Suppressor macrophage treated with lipopolysaccharide for 1 hour (primary cell): ENCODE data around the gene ANKRD7.

ENCODE experiments used
- DNase-seq, 3 donors: peaks; one replicate each; pipeline ENCODE4 v3.0.0-alpha.2; 2020 to 2022

Gene ANKRD7, protein sequence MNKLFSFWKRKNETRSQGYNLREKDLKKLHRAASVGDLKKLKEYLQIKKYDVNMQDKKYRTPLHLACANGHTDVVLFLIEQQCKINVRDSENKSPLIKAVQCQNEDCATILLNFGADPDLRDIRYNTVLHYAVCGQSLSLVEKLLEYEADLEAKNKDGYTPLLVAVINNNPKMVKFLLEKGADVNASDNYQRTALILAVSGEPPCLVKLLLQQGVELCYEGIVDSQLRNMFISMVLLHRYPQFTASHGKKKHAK

DNA sequence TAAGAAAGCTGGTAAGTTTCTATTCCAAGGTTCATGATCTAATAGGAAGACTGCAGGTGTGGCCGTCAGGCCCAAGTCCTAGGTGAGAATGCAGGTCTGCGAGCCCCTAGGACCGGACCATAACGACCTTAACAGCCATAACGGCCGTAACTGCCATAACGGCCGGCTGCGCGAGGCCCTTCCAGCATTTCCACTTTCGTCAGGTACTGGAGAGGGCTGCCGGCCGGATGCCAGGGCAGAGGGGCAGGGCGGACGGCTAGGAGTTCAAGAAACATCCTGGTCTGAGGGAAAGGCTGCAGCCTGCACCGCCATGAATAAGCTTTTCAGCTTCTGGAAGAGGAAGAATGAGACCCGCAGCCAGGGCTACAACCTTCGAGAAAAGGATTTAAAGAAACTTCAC lies at the start of gene ANKRD7:
Gene ANKRD7, plus strand, starts transcription at position 184 of the 400 bp plus-strand sequence. Its CDS starts 127 bp downstream, at position 311.
- DNase-seq, result no peak

DNA sequence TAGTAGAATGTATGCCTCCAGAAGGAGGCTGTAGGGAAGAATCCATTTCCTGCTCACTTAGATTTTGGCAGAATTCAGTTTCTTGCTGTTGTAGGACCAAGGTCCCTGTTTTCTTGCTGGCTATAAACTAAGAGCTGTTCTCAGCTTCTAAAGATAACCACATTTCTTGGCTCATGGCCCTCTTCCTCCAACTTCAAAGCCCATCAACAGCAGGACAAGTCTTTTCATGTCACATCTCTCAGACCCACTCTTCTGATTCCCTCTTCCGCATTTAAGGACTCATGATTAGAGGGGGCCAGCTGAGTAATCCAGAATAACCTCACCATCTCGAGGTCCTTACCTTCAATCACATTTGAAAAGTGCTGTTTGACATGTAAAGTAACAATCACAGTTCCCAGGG lies 48.8 kb upstream of the ANKRD7 start:
- no peak for DNase-seq

DNA sequence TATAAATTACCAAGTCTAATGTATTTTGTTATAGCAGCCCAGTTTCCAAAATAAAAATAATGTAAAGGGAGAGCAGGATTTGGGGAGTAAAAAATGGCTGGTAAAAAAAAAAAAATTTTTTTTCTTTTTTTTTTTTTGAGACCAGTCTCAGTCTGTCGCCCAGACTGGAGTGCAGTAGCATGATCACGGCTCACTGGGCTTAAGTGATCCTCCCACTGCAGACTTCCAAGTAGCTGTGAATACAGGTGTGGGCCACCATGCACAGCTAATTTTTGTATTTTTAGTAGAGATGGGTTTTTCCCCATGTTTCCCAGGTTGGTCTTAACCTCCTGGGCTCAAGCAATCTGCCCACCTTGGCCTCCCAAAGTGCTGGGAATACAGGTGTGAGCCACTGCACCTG lies 45.3 kb upstream of the ANKRD7 start:
- DNase-seq, result no peak

DNA sequence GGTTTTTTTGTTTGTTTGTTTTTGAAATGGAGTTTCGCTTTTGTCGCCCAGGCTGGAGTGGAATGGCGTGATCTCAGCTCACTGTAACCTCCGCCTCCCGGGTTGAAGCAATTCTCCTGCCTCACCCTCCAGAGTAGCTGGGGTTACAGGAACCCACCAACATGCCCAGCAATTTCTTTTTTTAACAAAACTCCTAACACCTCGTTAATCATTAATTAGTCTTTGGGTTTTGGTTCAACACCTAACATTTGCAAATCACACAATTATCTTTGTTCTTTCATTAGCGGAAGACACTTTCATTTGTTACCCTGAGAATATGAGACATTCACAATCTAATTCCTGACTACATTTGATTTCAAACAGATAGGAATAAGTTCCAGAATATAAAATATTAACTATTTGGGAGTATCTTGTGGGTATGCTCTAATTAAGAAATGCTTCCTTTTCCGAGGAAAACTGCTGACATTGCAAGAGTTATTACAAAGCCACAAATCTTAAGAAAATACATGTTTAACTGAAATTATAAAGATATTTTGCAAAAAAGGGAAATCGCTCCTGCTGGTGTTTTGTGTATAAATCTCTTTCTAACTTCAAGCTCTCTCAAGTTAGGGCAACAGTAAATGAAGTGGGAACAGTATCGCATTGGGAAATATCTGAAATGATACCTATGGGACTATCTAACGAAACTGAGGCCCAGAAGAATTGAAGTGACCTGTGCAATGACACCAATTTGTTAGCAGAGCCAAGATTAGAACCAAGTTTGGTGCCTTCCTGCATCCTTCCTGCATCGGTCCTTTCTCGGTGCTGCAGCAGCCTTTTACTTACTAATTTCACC lies 41.7 kb upstream of the ANKRD7 start:
- DNase-seq, result peak in 2 of 3 donors; percentile 7

DNA sequence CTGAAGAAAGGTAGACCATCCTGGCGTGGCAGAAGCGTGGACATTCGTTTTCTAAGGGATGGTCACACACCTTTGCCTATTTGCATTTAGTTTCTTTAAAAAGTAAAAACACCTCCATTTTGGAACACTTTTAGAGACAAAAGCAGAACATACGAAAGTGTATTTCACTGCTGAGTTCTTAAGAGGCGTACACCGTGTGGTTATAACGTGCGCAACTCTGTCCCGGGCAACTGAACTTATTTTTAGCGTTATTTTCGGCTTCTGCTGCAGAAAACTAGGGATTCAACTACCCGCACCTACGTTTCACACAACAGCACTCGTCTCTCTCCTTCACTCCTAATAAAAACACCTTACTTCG lies 41.1 kb upstream of the ANKRD7 start:
- DNase-seq, result peak in 2 of 3 donors; percentile 22 to 34

DNA sequence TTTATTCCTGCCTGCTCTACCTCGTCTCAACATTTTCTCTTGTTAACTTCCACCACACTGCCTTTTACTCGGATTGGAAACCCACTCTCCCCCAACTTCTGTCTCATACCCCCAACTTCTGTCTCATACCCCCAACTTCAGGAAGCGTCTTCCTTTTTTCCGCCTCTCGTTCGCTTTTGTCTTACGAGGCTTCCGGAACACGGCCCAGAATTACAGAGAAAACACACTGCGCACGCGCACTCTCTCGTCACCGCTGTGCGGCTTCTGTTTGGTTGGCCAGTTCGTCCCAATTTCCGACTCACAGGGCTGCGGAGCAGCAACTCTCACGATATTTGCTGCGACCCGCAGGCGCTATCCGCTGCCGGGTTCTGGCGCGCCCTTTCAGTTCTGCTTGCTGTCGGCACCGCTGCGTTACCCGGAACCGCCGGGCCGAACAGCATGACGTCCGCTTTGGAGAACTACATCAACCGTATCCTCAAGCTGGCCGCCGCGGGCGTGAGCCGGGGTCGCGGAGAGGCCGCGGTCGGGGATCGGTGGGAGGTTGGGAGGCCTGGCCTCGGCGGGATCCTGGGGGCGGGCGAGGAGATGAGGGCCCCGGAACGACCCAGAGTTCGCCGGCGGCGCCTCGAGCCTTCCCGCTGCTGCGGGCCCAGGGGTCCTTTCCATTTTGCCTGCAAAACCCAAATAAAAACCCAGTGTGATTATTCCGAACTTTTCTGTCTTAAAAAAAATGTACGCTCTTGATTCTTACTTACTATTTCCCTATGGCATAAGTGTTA lies 40.5 kb upstream of the ANKRD7 start, which contains the start of gene LSM8:
Gene LSM8, plus strand, starts transcription at position 379 of the 779 bp plus-strand sequence. Its CDS starts 60 bp downstream, at position 439.
- peak; percentile 98 to 100 (median 99) for DNase-seq

DNA sequence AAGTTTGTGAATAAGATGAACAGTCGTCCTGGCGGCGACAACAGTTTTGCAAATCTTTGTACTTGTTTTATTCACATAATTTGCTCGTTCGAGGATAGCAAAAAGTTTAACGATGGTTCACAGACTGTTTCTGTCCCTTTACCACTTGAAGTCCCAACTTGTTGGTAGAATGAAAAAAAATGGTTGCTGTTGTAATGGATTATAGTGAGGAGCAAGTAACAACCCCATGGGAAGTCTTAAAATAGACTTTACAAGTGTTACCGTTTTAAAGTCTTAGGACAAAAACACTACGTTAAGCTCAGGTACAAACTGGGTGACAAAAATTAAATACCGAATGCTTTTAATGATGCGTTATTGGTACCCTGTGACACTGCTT lies 40.0 kb upstream of the ANKRD7 start:
- DNase-seq, result peak in 1 of 3 donors; percentile 30

DNA sequence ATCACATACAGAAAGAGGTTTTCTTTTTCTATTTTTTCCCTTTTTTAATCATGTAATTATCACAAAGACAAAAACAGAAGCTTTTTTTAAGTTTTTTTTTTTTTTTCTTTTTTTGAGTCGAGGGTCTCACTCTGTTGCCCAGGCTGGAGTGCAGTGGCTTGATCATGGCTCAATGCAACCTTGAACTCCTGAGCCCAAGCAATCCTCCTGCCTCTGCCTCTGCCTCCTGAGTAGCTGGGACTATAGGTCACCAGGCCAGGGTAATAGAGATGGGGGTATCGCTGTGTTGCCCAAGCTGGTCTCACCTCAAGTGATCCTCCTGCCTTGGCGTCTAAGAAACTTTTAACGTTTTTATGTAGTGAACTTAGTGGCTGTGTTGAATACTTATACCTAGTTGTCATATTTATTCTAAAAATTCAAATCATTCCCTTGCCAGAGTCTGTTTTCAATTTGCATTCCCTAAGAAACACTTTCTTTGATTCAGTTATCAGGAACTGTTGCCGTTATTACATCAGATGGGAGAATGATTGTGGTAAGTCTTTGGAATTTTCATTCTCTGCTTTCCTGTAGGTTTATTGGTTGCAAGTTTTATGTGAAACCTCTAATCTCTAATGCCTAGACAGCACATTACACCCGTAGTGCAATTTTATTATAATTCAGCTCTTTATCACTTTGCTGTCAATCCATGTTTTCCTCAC lies 39.2 kb upstream of the ANKRD7 start:
- DNase-seq, result no peak

DNA sequence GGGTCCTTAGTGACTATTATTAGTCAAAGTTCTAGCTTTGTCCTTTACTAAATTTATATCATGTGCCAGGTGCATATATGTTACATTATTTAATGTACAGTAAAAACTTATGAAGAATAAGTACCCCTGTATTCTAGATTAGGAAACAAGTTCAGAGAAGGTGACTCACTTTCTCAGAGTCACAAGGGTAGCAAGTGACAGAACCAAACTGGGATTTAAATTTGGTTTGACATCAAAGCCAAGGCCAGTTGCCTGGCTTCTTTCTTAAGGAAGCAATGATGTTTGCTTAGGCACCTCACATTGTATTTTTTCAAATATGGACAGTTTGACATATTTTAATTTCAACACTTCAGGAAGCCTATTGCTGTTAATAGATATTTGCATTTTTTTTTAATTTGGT lies 38.0 kb upstream of the ANKRD7 start:
- DNase-seq, result peak; percentile 47 to 57 (median 53)

DNA sequence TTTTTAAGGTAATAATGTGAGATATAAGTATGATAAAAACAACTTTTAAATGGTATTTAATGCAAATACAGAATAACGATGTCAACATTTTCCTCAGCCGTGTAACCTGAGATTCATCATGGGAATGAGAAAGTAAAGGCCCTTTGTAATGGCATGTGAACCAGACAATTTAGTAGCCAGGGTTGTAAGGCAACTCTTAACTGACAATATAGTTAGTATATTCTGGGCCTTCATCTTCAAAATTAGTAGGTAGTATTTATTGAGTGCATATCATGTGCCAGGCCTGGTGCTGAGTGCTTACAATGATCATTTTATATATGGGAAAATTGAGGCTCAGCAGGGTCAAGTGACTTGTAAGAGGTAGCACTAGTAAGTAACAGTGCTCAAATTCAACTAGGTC lies 29.9 kb upstream of the ANKRD7 start:
- no peak for DNase-seq

DNA sequence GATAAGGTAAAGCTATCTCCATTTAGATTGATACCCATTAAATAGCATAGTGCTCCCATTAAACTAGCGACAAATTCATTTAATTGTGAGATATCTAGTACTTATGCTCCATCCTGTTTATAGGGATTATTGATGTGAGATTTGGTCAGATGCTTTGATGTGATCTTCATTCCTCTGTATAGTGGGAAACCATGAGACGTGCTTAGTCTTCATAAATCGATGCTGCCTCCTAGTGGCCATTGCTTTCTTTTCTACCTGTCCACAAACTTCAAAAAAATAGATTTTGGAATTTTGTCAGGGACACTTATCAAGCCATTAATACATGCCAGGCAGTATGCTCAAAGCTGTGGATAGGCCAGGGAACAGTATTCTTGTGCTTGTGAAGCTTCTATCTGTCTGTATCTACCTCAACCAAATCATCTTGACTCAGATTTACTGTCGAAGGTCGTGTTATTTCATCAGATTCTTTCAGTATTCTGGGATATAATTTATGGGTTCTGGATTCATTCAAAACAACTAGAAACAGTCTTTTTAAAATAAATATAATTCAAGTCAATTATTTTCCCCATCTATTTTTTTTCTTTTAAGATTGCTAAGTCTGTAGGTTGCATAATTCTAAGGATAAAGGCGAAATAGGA lies 28.5 kb upstream of the ANKRD7 start:
- peak; percentile 73 to 80 (median 77) for DNase-seq

DNA sequence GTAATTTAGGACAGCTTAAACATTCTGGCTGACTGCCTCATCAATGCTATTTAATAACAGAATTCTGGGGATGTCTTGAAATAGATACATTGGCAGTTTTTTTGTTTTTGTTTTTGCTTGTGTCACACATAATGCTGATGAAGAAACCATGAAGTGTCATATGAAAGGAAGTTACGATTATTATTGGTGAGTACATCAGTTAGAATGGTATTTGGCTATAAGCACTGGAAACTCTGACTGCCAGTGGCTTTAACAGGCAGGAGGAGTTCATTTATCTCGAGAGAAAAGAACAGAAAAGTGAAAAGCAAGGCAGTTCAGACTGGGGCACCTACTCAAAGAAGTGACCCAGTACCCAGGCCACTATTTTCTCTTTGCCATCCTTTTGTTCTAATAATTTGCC lies 22.4 kb upstream of the ANKRD7 start:
- DNase-seq, result no peak

DNA sequence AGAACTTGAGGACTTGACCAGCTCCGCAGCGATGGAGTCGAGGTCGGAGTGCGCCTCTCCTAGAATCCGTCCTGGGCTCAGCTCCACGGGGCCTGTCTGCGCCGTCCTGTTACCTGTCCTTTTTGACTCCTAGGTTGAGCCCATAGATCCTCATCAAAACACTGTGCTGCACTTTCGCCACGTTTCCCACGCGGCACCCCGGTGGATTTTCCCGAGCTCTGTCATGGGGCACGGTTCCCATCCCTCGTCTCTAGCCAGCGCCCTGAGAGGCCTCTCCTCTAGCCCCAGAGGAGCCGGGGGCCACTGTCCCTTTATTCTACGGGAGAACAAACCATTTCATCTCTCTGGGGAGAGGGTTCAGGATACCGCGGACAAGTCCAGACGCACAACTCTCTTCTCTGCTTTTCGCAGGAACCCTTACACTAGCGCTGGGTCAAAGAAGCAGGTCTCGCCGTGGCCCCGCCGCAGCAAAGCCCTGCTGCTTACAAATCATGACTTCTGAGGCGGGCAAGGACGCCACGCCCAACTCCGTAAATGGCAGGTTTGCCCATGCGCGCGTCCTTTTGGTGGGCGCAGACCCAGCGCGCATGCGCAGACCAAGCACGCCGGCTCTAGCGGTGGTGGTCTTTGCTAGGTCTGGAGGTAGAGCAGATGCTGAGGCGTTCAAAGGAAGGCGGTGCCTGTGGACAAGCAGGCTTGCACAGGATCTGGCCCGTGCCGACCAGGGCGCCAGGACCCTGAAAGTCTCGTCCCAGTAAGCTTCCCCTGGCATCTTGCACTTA lies 10.3 kb upstream of the ANKRD7 start:
- peak; percentile 51 to 62 (median 56) for DNase-seq

DNA sequence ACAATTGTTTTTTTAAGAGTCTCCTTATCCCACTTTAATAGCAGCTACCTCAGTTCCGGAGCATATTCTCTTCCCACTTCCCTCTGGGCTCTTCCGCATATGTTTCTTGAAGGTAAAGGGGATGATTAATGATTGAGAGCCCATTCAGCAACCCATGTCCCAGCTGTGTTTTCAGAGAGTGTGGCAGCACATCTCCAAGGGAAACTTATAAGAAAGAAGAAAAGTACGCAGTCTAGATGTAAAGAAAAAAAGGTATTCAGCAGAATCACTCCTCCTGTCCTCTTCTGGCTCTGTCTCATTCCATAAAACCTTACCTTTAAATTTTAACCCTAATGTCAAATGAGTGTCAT lies 9.7 kb upstream of the ANKRD7 start:
- no peak for DNase-seq

DNA sequence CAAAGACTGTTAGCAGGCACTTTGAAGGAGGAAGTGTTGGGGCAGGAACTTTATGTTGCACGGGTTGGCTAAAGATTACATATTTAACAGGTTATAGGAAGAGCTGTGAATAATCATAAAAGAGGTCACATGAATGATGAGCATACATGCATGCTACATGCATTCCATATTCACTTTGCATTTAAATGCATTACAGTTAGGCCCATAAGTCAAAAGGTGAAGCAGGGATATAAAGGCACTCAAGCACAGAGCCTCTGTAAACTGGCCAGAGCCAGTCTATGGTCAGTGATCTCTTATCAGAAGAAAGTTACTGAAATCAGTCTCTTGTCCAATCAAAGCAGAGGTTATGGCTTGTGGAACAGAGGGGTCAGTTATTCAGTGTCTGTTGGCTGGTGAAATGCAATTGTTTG lies 7.3 kb upstream of the ANKRD7 start:
- no peak for DNase-seq

DNA sequence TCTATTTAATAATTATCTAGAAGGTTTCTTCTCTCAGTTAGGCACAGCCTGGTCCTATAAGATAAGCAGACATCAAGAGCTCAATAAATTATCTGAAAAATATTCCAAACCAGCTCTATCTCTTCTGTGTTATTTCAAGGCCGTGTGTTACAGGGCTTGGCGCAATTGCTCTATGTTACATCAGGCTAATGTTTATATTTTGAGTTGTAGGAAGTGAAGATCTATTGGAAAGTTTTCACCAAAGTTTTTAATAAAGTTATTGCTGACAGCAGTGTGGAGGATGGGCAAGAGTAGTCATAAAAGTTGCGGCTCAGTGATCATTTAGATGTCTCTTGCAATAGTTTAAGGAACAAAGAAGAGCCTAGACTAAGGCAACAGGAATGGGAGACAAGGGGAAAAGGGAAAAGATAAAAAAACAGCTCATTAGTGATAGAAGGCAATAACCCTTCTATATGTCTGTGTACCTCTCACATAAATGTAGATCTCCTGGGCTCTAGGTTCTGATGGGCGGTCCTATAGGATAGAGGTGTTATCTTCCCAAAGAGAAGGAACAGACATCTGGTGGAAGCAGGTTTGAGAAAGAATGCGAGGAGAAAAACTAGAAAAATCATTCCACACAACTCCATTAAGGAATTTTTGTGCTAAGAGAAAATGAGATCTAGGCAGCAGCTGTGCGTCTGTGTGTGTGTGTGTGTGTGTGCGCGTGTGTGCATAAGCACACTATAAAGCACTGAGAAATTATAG lies 5.9 kb upstream of the ANKRD7 start:
- DNase-seq, result no peak

DNA sequence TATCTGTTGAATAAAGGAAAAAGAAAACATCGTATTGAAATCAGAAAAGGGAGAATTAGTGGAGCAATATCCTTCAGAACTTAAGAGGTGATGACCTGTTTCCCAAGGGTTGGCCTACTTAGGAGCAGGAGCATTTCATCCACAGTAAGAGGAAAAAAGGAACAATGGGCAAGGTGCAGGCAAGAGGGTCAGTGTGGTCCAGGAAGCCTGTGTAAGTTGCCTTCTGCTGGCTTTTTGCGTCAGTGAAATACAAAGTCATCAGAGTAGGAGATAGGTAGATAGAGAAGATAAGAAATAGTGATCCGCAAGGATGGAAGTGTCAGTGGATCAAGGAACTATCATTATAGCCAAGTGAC lies 5.4 kb upstream of the ANKRD7 start:
- no peak for DNase-seq

DNA sequence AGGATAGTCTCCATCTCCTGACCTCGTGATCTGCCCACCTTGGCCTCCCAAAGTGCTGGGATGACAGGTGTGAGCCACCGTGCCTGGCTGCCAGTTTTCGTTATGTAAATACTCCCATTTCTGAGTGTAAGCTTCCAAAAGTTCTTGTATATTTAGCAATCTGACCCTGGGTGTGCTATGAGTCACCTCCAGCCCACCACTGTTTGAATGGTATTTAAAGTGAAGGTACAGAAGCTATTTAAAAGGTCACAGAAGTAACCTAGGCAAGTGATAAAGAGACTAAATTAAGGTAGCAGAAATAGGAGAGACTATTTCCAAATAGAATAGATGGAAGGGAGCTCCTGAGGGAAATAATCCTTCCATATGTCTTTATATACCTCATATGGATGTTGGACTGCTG lies 3.9 kb upstream of the ANKRD7 start:
- DNase-seq, result no peak

DNA sequence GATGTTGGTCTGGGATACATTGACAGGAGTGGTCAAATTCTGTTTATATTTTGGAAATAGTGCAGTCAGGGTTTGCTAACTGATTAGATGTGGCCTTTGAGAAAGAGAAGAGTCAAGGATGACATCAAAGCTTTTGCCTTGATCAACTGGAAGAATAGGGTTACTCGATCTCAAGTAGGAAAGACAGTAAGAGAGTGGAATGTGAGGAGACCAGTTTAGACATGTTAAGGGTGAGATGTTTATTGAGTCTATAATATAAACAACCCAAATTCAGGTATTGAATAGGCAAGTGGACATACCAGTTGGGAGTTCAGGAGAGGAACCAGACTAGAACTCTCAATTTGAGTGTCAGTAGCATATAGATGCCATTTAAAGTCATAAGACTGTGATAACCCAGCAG lies 1.9 kb upstream of the ANKRD7 start:
- no peak for DNase-seq

DNA sequence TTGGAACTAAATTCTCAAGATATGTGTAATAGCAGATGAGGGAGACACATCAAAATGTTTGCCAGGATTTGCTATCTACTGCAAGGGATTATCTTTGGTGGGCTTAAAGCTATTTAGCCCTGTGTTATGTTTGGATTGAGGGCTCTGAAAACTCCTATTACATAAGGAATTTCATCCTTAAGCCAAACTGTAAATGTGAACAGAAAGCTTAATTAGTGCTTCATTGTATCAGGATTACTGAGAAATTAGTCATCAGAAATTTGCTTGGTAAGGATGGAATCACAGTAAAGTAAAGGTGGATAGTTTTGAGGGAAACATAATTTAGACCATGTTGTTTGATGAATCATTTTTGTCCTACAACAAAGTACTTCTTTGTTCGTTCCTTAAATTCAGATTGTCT lies 8.3 kb downstream of the ANKRD7 start:
- no peak for DNase-seq

DNA sequence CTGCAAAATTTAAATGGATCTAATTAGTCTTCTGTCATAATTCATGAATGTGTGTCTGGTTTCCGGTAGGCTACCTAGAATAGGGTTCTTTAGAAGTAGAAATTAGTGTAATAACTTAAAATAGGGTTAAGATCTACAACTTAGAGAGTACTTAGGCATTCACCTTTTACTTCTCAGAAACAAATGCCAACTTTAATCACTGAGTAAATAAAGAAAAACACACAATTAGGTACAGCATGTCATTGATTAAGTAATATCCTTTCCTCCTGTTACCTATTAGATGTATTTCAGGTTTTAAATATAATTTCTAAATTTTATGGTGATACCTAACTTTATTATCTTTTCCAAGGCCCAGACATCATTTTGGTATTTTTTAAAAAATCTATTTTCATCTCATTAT lies 9.3 kb downstream of the ANKRD7 start:
- no peak for DNase-seq
